Neural crest cell (in vitro differentiated cells): Measurements from ENCODE around the gene DDX5. TPM values are rescaled to one million over a fixed set of nuclear protein-coding genes. Genes with fewer than 3 reads are reported as not detected.
A peak's percentile ranks its signal among the peaks of the same experiment; 100 is the strongest.
"Not testable (repeated sequence)": the region's sequence is repeated elsewhere in the genome, so short reads cannot be mapped to it uniquely, and the experiment has no call there.

Experiments
- DNase-seq: peaks from one replicate; pipeline ENCODE4 v3.0.0; 2021; ENCODE audit warnings: low read depth, mixed read lengths, low spot score
- H3K27ac Mint-ChIP-seq: one replicate; pipeline ENCODE4 v1.8.0; 2021; ENCODE audit warnings: mild to moderate bottlenecking, mixed read lengths; ENCODE audit not compliant: unreplicated experiment
- H3K27me3 Mint-ChIP-seq: 2 replicates; pipeline ENCODE4 v1.8.0; 2021; ENCODE audit warnings: low read depth, mild to moderate bottlenecking, mixed read lengths
- H3K36me3 Mint-ChIP-seq: 2 replicates; pipeline ENCODE4 v1.8.0; 2021; ENCODE audit warnings: low read depth, mild to moderate bottlenecking, mixed read lengths
- H3K4me1 Mint-ChIP-seq: 2 replicates; pipeline ENCODE4 v1.8.0; 2021; ENCODE audit warnings: mixed read lengths
- H3K4me3 Mint-ChIP-seq: one replicate; pipeline ENCODE4 v1.8.0; 2021; ENCODE audit warnings: mild to moderate bottlenecking, mixed read lengths
- H3K9me3 Mint-ChIP-seq: 2 replicates; pipeline ENCODE4 v1.8.0; 2021; ENCODE audit warnings: mixed read lengths
- CTCF ChIP-seq: fragments of 200-600 bp; sonication (generic); conservative IDR thresholded peaks from 2 replicates; pipeline ENCODE4 v1.5.0; 2021; ENCODE audit warnings: antibody characterized with exemption, mild to moderate bottlenecking
- total RNA-seq: library from RNA; stranded (reverse); gene quantifications from 2 replicates; pipeline ENCODE4 v1.2.1, GENCODE V29; 2021

Gene DDX5
- total RNA-seq, 1 donor from 2014 or later: 905 TPM

GRCh38 chr17:64497565-64498035, 8.5 kb downstream of the DDX5 start:
- H3K36me3 Mint-ChIP-seq: peaks cover 28% of the 10 kb centered on the region

GRCh38 chr17:64496786-64497564, 9.1 kb downstream of the DDX5 start, which contains the start of gene POLG2:
TSS of gene POLG2 (minus strand) at chr17:64497054. CDS start at chr17:64496968, 86 bp downstream.
- peaks cover 19% of the 10 kb centered on the region for H3K27me3 Mint-ChIP-seq
- TF ChIP-seq CTCF: peak; percentile 71
- H3K36me3 Mint-ChIP-seq: peaks cover 24% of the 10 kb centered on the region
- peak; percentile 89 for DNase-seq
- H3K4me3 Mint-ChIP-seq: peak within 1 kb of the TSS; percentile 99
- peak within 1 kb of the TSS; percentile 99 for H3K27ac Mint-ChIP-seq
- peaks cover 58% of the 10 kb centered on the region for H3K4me1 Mint-ChIP-seq
- no peaks in the 10 kb centered on the region for H3K9me3 Mint-ChIP-seq

More at GRCh38 chr17:64497565-64498035, 8.5 kb downstream of the DDX5 start:
- H3K27me3 Mint-ChIP-seq: peaks cover 22% of the 10 kb centered on the region
- H3K27ac Mint-ChIP-seq: peak overlapping the region; percentile 99
- H3K4me1 Mint-ChIP-seq: peaks cover 64% of the 10 kb centered on the region
- no peaks in the 10 kb centered on the region for H3K9me3 Mint-ChIP-seq
- no peak for TF ChIP-seq CTCF
- DNase-seq: no peak
- peak overlapping the region; percentile 99 for H3K4me3 Mint-ChIP-seq

- peaks cover 55% of the 10 kb centered on the region for H3K4me1 Mint-ChIP-seq
- H3K4me3 Mint-ChIP-seq: peak overlapping the region; percentile 99
- H3K27me3 Mint-ChIP-seq: peaks cover 16% of the 10 kb centered on the region
- H3K9me3 Mint-ChIP-seq: no peaks in the 10 kb centered on the region
- no peak for DNase-seq
- peak overlapping the region; percentile 99 for H3K27ac Mint-ChIP-seq
- TF ChIP-seq CTCF: no peak
- peaks cover 21% of the 10 kb centered on the region for H3K36me3 Mint-ChIP-seq
Measured at GRCh38 chr17:64496348-64496785, 9.7 kb downstream of the DDX5 start.

- peaks cover 12% of the 10 kb centered on the region for H3K27me3 Mint-ChIP-seq
- DNase-seq, H3K9me3 Mint-ChIP-seq, H3K27ac Mint-ChIP-seq: not testable (repeated sequence)
- peaks cover 18% of the 10 kb centered on the region for H3K36me3 Mint-ChIP-seq
- H3K4me1 Mint-ChIP-seq: peaks cover 50% of the 10 kb centered on the region
- H3K4me3 Mint-ChIP-seq: peak overlapping the region; percentile 99
Measured at GRCh38 chr17:64495300-64495699, 10.8 kb downstream of the DDX5 start.

GRCh38 chr17:64494121-64494520, 12.0 kb downstream of the DDX5 start:
- no peak for TF ChIP-seq CTCF
- Mint-ChIP-seq H3K27ac (no peak overlapping the region), H3K4me1 (peaks cover 44% of the 10 kb centered on the region), H3K27me3 (peaks cover 12% of the 10 kb centered on the region), H3K4me3 (peak overlapping the region; percentile 76), H3K36me3 (peaks cover 16% of the 10 kb centered on the region), H3K9me3 (no peaks in the 10 kb centered on the region)
- DNase-seq: no peak
